NCI-H748 treated with DMSO at 0.1 percent for 48 hours (cell line): ENCODE data around the gene PKNOX1.
"Not testable (repeated sequence)": the region's sequence is repeated elsewhere in the genome, so short reads cannot be mapped to it uniquely, and the experiment has no call there.

Experiments
- DNase-seq: peaks from one replicate; lab custom pipeline; 2025; lab: John Stamatoyannopoulos, UW

PKNOX1 gene

GRCh38 chr21:43053112-43053511 is 78.8 kb downstream of the PKNOX1 start:
- not testable (repeated sequence) for DNase-seq

GRCh38 chr21:43062955-43063664 is 88.7 kb downstream of the PKNOX1 start:
- DNase-seq: not testable (repeated sequence)

- DNase-seq: not testable (repeated sequence)
Measured at GRCh38 chr21:43064265-43064917, 90.0 kb downstream of the PKNOX1 start.

GRCh38 chr21:43065991-43066390 is 91.6 kb downstream of the PKNOX1 start:
- DNase-seq: not testable (repeated sequence)

- DNase-seq: not testable (repeated sequence)
Measured at GRCh38 chr21:43066690-43067089, 92.3 kb downstream of the PKNOX1 start.

- DNase-seq: not testable (repeated sequence)
Measured at GRCh38 chr21:43068065-43068464, 93.7 kb downstream of the PKNOX1 start.

- DNase-seq: not testable (repeated sequence)
Measured at GRCh38 chr21:43069682-43070081, 95.3 kb downstream of the PKNOX1 start.

- DNase-seq: not testable (repeated sequence)
Measured at GRCh38 chr21:43072742-43073141, 98.4 kb downstream of the PKNOX1 start.

- DNase-seq: not testable (repeated sequence)
Measured at GRCh38 chr21:43074401-43075169, 100.2 kb downstream of the PKNOX1 start.

- DNase-seq: not testable (repeated sequence)
Measured at GRCh38 chr21:43075170-43076022, 101.0 kb downstream of the PKNOX1 start, which contains the start of gene CBS. CBS (minus strand) TSS chr21:43075835; CDS start chr21:43072193, 3,642 bp downstream.

GRCh38 chr21:43076023-43076637 is 101.8 kb downstream of the PKNOX1 start:
- not testable (repeated sequence) for DNase-seq

GRCh38 chr21:43076643-43077042 is 102.3 kb downstream of the PKNOX1 start:
- not testable (repeated sequence) for DNase-seq

GRCh38 chr21:43082587-43083300 is 108.4 kb downstream of the PKNOX1 start:
- DNase-seq: not testable (repeated sequence)
